HepG2 (cell line): ENCODE measurements around the gene SHTN1. TPM values are rescaled to one million over a fixed set of nuclear protein-coding genes. Genes with fewer than 3 reads are reported as not detected.

Experiments
- ATRX ChIP-seq: sonication (generic); formaldehyde crosslinking; IDR thresholded peaks from 2 replicates; pipeline ENCODE4 v1.4.0; 2020; ENCODE audit warnings: missing genetic modification reagents, borderline replicate concordance
- CCAR2 ChIP-seq: fragments of 200-400 bp; formaldehyde crosslinking; optimal IDR thresholded peaks from 2 replicates; pipeline ENCODE3; 2018; ENCODE audit warnings: low read depth, mild to moderate bottlenecking, low read length, moderate library complexity
- CEBPB ChIP-seq: IDR thresholded peaks from 2 replicates; pipeline ENCODE4 v1.6.1; 2011; ENCODE audit warnings: low read depth, low read length, improper control_type of control experiment, borderline replicate concordance
- CHD4 ChIP-seq: fragments of 200-600 bp; sonication (generic); IDR thresholded peaks from 2 replicates; pipeline ENCODE4 v1.7.0; 2017; ENCODE audit warnings: mild to moderate bottlenecking, low read length, borderline replicate concordance
- DNMT1 ChIP-seq: sonication (generic); formaldehyde crosslinking; IDR thresholded peaks from 2 replicates; pipeline ENCODE4 v1.5.1; 2020; ENCODE audit warnings: mild to moderate bottlenecking, missing genetic modification reagents
- EP300 ChIP-seq, 3 experiments: sonication (generic) in 1 of 3; formaldehyde crosslinking in 1 of 3; IDR thresholded peaks; 2 replicates each; pipeline versions ENCODE4 v1.5.1 to v1.6.1; 2011 to 2020; ENCODE audit warnings: low read depth in 2 of 3, low read length in 2 of 3, borderline replicate concordance in 1 of 3, improper control_type of control experiment in 1 of 3, mild to moderate bottlenecking in 1 of 3, missing genetic modification reagents in 1 of 3, moderate library complexity in 1 of 3
- HOXD1 ChIP-seq: sonication (generic); formaldehyde crosslinking; IDR thresholded peaks from 2 replicates; pipeline ENCODE4 v1.5.0; 2020; ENCODE audit warnings: missing genetic modification reagents
- KDM4B ChIP-seq: sonication (generic); formaldehyde crosslinking; IDR thresholded peaks from 2 replicates; pipeline ENCODE4 v1.4.0; 2020; ENCODE audit warnings: missing genetic modification reagents
- KDM5A ChIP-seq: fragments of 200-600 bp; sonication (generic); IDR thresholded peaks from 2 replicates; pipeline ENCODE4 v1.7.0; 2018; ENCODE audit warnings: antibody characterized with exemption, mild to moderate bottlenecking, low read length, borderline replicate concordance
- RBAK ChIP-seq: sonication (generic); formaldehyde crosslinking; IDR thresholded peaks from 2 replicates; pipeline ENCODE4 v1.5.1; 2020; ENCODE audit warnings: mild to moderate bottlenecking, missing genetic modification reagents
- SMARCC2 ChIP-seq: fragments of 450-650 bp; IDR thresholded peaks from 2 replicates; pipeline ENCODE4 v1.6.1; 2017; ENCODE audit warnings: antibody characterized with exemption, mild to moderate bottlenecking
- SNAPC2 ChIP-seq: sonication (generic); formaldehyde crosslinking; IDR thresholded peaks from 2 replicates; pipeline ENCODE4 v1.8.1; 2022; ENCODE audit warnings: mild to moderate bottlenecking, missing genetic modification reagents
- TOPORS ChIP-seq: sonication (generic); formaldehyde crosslinking; IDR thresholded peaks from 2 replicates; pipeline ENCODE4 v1.8.0; 2023; ENCODE audit warnings: mild to moderate bottlenecking, missing genetic modification reagents
- ZFP36L2 ChIP-seq: sonication (generic); formaldehyde crosslinking; IDR thresholded peaks from 2 replicates; pipeline ENCODE4 v1.4.0; 2020; ENCODE audit warnings: missing genetic modification reagents
- ZNF3 ChIP-seq: IDR thresholded peaks from 2 replicates; pipeline ENCODE4 v1.7.0; 2017; ENCODE audit warnings: inconsistent platforms
- ZNF329 ChIP-seq: sonication (generic); formaldehyde crosslinking; IDR thresholded peaks from 2 replicates; pipeline ENCODE4 v1.9.0; 2021; ENCODE audit warnings: low read depth, mild to moderate bottlenecking, missing genetic modification reagents
- ZNF337 ChIP-seq: sonication (generic); formaldehyde crosslinking; IDR thresholded peaks from 2 replicates; pipeline ENCODE4 v1.5.1; 2020; ENCODE audit warnings: missing genetic modification reagents, low read depth, mild to moderate bottlenecking, borderline replicate concordance
- ZNF383 ChIP-seq: sonication (generic); formaldehyde crosslinking; IDR thresholded peaks from 2 replicates; pipeline ENCODE4 v1.4.0; 2020; ENCODE audit warnings: missing genetic modification reagents, mild to moderate bottlenecking, borderline replicate concordance
- ZNF44 ChIP-seq: sonication (generic); formaldehyde crosslinking; IDR thresholded peaks from 2 replicates; pipeline ENCODE4 v1.5.1; 2020; ENCODE audit warnings: mild to moderate bottlenecking, missing genetic modification reagents
- ZNF530 ChIP-seq: sonication (generic); formaldehyde crosslinking; IDR thresholded peaks from 2 replicates; pipeline ENCODE4 v1.5.0; 2020; ENCODE audit warnings: low read depth, mild to moderate bottlenecking, missing genetic modification reagents
- ZNF644 ChIP-seq: IDR thresholded peaks from 2 replicates; pipeline ENCODE4 v1.6.1; 2016; ENCODE audit warnings: low read depth
- ZSCAN12 ChIP-seq: sonication (generic); formaldehyde crosslinking; IDR thresholded peaks from 2 replicates; pipeline ENCODE4 v1.9.0; 2021; ENCODE audit warnings: mild to moderate bottlenecking, missing genetic modification reagents
- polyA plus RNA-seq, 8 experiments: library from polyadenylated mRNA; depleted of rRNA in 3 of 8; stranded (reverse) in 7 of 8; unstranded in 1 of 8; fragments of >200 nt; fragmentation: Illumina TruSeq in 4 of 8; extraction: Trizol in 4 of 8; gene quantifications; 2 replicates each; pipeline versions ENCODE4 v1.2.1 to v1.2.3, GENCODE V29; 2011 to 2016; ENCODE audit warnings: low read depth in 4 of 8, missing spikeins in 1 of 8, mixed read lengths in 1 of 8; ENCODE audit not compliant: insufficient read depth in 1 of 8
- total RNA-seq, 5 experiments: library from RNA; depleted of rRNA; stranded (reverse); fragments of >200 nt; fragmentation: Illumina TruSeq; extraction: Trizol; gene quantifications; 2 replicates each; pipeline ENCODE4 v1.2.3, GENCODE V29; 2016; ENCODE audit warnings: low read depth in 1 of 5
- TF ChIP-seq, protein P1 (sequence below), 2 experiments: sonication (generic) in 1 of 2; formaldehyde crosslinking in 1 of 2; IDR thresholded peaks; 2 replicates each; pipeline versions ENCODE4 v1.4.0 to v1.6.1; 2016 to 2020; ENCODE audit warnings: borderline replicate concordance in 1 of 2, low read depth in 1 of 2, mild to moderate bottlenecking in 1 of 2, missing genetic modification reagents in 1 of 2
- TF ChIP-seq, protein P2 (sequence below): IDR thresholded peaks from 2 replicates; pipeline ENCODE4 v1.6.1; 2016
- TF ChIP-seq, protein P3 (sequence below): sonication (generic); formaldehyde crosslinking; IDR thresholded peaks from 2 replicates; pipeline ENCODE4 v1.5.0; 2020; ENCODE audit warnings: mild to moderate bottlenecking, missing genetic modification reagents, moderate library complexity

The SHTN1 gene
- total and polyA plus RNA-seq, 2 of the 13 experiments (the other 11 are each of a cell fraction or from before 2014, with no cell fraction given): 11.3 to 15.6 TPM

DNA sequence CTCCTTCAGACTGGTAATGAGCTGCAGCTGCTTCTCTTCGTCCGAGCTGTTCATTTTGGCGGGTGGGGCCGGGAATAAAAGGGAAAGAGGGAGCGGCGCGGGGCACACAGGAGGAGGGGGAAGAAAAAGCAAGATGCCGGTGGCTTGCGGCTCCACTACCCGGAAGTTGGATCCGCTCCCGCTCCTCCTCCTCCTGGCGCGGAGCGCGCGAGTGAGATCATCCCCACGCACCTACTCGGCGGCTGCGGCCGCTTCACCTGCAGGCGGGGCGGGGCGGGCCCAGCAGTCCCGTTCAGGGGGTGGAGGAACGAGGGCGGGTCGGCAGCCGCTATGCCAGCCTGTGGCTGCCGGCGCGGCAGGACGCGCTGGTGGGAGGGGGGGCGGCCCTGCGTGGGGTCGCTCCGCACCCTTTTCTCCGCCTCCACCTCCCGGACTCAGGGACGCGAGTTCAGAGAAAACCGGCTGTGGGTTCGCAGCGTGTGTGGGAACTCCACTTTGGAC, at the start of gene SHTN1 (continued):
- TF ChIP-seq ZNF329 (CRISPR knock-in tag) (0 out of 2 replicates have a peak, but pooled peaks have one; percentile 41), CEBPB (no peak), SNAPC2 (CRISPR knock-in tag) (no peak; the same call in 1 of the 2 replicates), ZNF530 (no peak), ATRX (no peak), EP300 (IDR thresholded peaks at IDR 0.05; ENCODE audit: low read depth in 2 of 2, low read length in 2 of 2) (no peak), EP300 (CRISPR knock-in tag; IDR thresholded peaks at IDR 0.05; ENCODE audit: borderline replicate concordance) (no peak), RBAK (CRISPR knock-in tag) (no peak), ZNF3 (no peak), ZSCAN12 (no peak), SMARCC2 (no peak), DNMT1 (CRISPR knock-in tag) (no peak), HOXD1 (CRISPR knock-in tag) (no peak), CCAR2 (no peak), KDM5A (no peak), ZNF383 (CRISPR knock-in tag) (0 out of 2 replicates have a peak, but pooled peaks have one; percentile 63), ZFP36L2 (no peak), CHD4 (no peak), ZNF44 (no peak), ZNF337 (CRISPR knock-in tag) (no peak), TOPORS (no peak), KDM4B (CRISPR knock-in tag) (no peak), ZNF644 (CRISPR knock-in tag) (no peak)
- TF ChIP-seq, protein P1, sequence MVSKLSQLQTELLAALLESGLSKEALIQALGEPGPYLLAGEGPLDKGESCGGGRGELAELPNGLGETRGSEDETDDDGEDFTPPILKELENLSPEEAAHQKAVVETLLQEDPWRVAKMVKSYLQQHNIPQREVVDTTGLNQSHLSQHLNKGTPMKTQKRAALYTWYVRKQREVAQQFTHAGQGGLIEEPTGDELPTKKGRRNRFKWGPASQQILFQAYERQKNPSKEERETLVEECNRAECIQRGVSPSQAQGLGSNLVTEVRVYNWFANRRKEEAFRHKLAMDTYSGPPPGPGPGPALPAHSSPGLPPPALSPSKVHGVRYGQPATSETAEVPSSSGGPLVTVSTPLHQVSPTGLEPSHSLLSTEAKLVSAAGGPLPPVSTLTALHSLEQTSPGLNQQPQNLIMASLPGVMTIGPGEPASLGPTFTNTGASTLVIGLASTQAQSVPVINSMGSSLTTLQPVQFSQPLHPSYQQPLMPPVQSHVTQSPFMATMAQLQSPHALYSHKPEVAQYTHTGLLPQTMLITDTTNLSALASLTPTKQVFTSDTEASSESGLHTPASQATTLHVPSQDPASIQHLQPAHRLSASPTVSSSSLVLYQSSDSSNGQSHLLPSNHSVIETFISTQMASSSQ (IDR thresholded peaks at IDR 0.05; ENCODE audit: low read depth): no peak
- TF ChIP-seq, protein P1 (CRISPR knock-in tag; IDR thresholded peaks at IDR 0.05; ENCODE audit: borderline replicate concordance): no peak
- TF ChIP-seq, protein P2, sequence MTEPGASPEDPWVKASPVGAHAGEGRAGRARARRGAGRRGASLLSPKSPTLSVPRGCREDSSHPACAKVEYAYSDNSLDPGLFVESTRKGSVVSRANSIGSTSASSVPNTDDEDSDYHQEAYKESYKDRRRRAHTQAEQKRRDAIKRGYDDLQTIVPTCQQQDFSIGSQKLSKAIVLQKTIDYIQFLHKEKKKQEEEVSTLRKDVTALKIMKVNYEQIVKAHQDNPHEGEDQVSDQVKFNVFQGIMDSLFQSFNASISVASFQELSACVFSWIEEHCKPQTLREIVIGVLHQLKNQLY (CRISPR knock-in tag): no peak
- TF ChIP-seq, protein P3, sequence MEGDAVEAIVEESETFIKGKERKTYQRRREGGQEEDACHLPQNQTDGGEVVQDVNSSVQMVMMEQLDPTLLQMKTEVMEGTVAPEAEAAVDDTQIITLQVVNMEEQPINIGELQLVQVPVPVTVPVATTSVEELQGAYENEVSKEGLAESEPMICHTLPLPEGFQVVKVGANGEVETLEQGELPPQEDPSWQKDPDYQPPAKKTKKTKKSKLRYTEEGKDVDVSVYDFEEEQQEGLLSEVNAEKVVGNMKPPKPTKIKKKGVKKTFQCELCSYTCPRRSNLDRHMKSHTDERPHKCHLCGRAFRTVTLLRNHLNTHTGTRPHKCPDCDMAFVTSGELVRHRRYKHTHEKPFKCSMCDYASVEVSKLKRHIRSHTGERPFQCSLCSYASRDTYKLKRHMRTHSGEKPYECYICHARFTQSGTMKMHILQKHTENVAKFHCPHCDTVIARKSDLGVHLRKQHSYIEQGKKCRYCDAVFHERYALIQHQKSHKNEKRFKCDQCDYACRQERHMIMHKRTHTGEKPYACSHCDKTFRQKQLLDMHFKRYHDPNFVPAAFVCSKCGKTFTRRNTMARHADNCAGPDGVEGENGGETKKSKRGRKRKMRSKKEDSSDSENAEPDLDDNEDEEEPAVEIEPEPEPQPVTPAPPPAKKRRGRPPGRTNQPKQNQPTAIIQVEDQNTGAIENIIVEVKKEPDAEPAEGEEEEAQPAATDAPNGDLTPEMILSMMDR: no peak
